Left ventricle myocardium inferior (tissue), 1 donor: ENCODE results near the gene COL11A2. TPM values are rescaled to one million over a fixed set of nuclear protein-coding genes. Genes with fewer than 3 reads are reported as not detected.

Experiments
- DNase-seq: peaks from one replicate; pipeline ENCODE4 v3.0.0-alpha.2; 2020
- H3K27ac ChIP-seq: fragments of 200-600 bp; replicated peaks from 2 replicates; pipeline ENCODE4 v1.8.0; 2021
- H3K27me3 ChIP-seq: fragments of 200-600 bp; 2 replicates; pipeline ENCODE4 v1.8.0; 2021; ENCODE audit warnings: low read depth
- H3K36me3 ChIP-seq: fragments of 200-600 bp; 2 replicates; pipeline ENCODE4 v1.8.0; 2021
- H3K4me1 ChIP-seq: fragments of 200-600 bp; 2 replicates; pipeline ENCODE4 v1.8.0; 2021
- H3K4me3 ChIP-seq: fragments of 200-600 bp; 2 replicates; pipeline ENCODE4 v1.8.0; 2021; ENCODE audit warnings: mild to moderate bottlenecking, moderate library complexity
- H3K9me3 ChIP-seq: fragments of 200-600 bp; replicated peaks from 2 replicates; pipeline ENCODE4 v1.8.0; 2021
- intact Hi-C: fragments of 100-400 bp; cut with micrococcal nuclease; formaldehyde crosslinking; loops from one replicate; pipeline ENCODE4 v1.11.0; 2022
- microRNA-seq: library from miRNA; unstranded; fragments of <30 nt; microRNA quantifications from one replicate; pipeline ENCODE4 v1.2.0, GENCODE V29; 2020
- total RNA-seq: library from RNA; stranded (reverse); fragmentation: NEBNext Ultra II Directional; extraction: Animal tissue kit (Norgen Biotek cat#: 25700); gene quantifications from one replicate; pipeline ENCODE4 v1.2.1, GENCODE V29; 2021
- TF ChIP-seq, protein P1 (sequence below): fragments of 200-600 bp; IDR thresholded peaks from 2 replicates; pipeline ENCODE4 v1.8.0; 2021; ENCODE audit warnings: antibody characterized with exemption, mild to moderate bottlenecking, borderline replicate concordance
- donor health status: DM: no; HTN: yes; CAD: no; lungs with severe emphysema.

The COL11A2 gene
- total RNA-seq, 1 donor from 2014 or later, result 1.3 TPM

DNA sequence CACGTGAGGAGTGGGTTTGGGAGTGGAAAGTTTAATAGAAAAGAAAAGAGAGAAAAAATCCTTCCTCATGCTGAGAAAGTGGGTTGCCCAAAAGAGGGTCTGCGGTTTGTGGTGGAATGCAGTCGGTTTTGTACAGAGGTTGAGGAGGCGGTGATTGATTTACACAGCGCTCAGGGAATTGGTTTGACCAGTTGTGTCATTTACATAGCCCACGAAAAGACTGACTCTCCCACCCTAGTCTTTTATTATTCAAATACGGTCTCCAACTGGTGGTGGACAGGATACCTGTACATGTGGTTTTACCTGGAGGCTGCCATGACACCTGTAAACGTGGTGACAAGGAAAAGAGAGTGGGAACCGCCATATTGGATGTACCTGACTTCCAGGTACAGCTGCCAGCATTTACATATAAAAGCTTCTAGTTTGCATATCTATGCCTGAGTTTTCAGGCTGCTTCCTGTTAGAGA is 74.4 kb downstream of the COL11A2 start:
- H3K27me3 ChIP-seq, result peaks cover 65% of the 10 kb centered on the region
- H3K27ac ChIP-seq, result no peak overlapping the region
- intact Hi-C loops, result no loop called here
- H3K9me3 ChIP-seq, result no peaks in the 10 kb centered on the region
- H3K36me3 ChIP-seq, result no peaks in the 10 kb centered on the region
- TF ChIP-seq, protein P1, sequence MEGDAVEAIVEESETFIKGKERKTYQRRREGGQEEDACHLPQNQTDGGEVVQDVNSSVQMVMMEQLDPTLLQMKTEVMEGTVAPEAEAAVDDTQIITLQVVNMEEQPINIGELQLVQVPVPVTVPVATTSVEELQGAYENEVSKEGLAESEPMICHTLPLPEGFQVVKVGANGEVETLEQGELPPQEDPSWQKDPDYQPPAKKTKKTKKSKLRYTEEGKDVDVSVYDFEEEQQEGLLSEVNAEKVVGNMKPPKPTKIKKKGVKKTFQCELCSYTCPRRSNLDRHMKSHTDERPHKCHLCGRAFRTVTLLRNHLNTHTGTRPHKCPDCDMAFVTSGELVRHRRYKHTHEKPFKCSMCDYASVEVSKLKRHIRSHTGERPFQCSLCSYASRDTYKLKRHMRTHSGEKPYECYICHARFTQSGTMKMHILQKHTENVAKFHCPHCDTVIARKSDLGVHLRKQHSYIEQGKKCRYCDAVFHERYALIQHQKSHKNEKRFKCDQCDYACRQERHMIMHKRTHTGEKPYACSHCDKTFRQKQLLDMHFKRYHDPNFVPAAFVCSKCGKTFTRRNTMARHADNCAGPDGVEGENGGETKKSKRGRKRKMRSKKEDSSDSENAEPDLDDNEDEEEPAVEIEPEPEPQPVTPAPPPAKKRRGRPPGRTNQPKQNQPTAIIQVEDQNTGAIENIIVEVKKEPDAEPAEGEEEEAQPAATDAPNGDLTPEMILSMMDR, result no peak
- peaks cover 7% of the 10 kb centered on the region for H3K4me1 ChIP-seq
- DNase-seq, result no peak
- no peak overlapping the region for H3K4me3 ChIP-seq

DNA sequence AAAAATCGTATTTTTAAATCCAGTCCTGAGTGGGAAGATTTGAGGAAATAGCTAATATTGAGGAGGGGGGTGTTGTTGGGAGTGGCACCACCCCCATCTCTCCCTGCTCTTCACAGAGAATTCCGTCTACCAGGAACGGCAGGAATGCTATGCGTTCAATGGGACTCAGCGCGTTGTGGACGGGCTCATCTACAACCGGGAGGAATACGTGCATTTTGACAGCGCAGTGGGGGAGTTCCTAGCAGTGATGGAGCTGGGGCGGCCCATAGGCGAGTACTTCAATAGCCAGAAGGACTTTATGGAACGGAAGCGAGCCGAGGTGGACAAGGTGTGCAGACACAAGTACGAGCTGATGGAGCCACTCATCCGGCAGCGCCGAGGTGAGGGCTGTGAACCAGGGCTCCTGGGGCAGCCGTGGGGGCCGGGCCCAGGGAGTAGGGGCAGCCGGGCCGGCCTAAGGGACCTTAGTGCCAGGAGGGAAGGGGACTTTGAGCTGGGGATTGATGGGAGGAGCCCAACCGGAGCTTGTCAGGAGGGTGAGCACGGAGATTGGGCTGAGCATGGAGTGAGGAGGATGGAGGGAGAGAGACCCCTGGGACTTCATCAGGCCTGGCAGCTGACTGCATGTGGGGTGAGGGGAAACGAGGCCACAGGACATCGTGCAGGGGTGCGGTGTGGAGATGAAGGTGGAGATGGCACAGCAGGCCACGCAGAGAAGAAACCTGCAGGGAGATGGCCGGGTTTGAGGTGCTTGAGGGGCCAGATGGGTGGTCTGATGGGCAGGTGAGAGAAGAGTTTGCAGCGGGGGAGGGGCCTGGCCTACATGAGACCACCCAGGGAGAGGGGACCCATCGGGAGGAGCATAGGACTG is 75.2 kb downstream of the COL11A2 start:
- intact Hi-C loops, result no loop called here
- no peak overlapping the region for H3K27ac ChIP-seq
- TF ChIP-seq, protein P1, result no peak
- no peaks in the 10 kb centered on the region for H3K36me3 ChIP-seq
- H3K4me3 ChIP-seq, result no peak overlapping the region
- no peak for DNase-seq
- peaks cover 72% of the 10 kb centered on the region for H3K27me3 ChIP-seq
- H3K9me3 ChIP-seq, result no peaks in the 10 kb centered on the region
- H3K4me1 ChIP-seq, result peaks cover 7% of the 10 kb centered on the region

DNA sequence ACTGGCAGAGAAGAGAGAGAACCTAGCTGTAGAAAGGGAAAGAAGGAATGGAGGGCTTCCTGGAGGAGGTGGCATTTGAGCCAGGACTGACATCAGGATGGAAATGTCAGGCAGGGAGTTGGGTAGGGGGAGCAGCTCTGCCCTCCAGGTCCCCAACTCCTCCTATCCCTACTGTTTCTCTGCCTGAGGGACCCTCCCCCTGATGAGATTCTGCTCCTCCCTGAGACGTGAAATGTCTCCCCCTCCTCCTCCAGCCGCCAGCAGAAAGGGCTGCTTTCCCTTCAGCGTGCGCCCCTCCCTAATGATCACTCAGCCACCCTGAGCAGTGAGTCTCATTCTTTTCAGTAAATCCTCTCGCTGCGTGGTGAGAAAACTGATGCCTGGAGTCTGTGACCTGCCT is 75.8 kb downstream of the COL11A2 start:
- TF ChIP-seq, protein P1, result no peak
- intact Hi-C loops, result no loop called here
- Histone ChIP-seq H3K36me3 (no peaks in the 10 kb centered on the region), H3K4me3 (no peak overlapping the region), H3K27me3 (peaks cover 72% of the 10 kb centered on the region), H3K27ac (no peak overlapping the region), H3K9me3 (no peaks in the 10 kb centered on the region), H3K4me1 (peaks cover 7% of the 10 kb centered on the region)
- no peak for DNase-seq

DNA sequence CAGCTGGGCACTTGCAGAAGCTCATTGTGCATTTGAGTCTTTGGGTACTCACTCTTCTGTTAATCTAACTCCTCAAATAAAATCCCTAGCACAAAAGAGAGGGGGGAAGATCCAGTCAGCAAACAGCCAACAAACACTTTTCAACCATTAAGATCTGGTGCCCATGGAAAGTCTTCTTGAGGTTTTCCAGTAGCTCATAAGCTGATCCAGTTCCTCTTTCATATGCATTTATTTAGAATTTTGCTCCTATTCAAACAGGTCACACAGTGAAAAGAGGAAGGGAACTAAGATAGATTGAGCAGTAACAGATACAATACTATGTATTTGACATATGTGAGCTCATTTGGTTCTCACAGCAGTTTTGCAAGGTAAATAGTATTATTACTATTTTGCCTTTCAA is 77.9 kb downstream of the COL11A2 start:
- no peak overlapping the region for H3K4me3 ChIP-seq
- no peaks in the 10 kb centered on the region for H3K9me3 ChIP-seq
- DNase-seq, result no peak
- peaks cover 75% of the 10 kb centered on the region for H3K27me3 ChIP-seq
- TF ChIP-seq, protein P1, result no peak
- no peaks in the 10 kb centered on the region for H3K36me3 ChIP-seq
- intact Hi-C loops, result no loop called here
- peaks cover 7% of the 10 kb centered on the region for H3K4me1 ChIP-seq
- no peak overlapping the region for H3K27ac ChIP-seq

DNA sequence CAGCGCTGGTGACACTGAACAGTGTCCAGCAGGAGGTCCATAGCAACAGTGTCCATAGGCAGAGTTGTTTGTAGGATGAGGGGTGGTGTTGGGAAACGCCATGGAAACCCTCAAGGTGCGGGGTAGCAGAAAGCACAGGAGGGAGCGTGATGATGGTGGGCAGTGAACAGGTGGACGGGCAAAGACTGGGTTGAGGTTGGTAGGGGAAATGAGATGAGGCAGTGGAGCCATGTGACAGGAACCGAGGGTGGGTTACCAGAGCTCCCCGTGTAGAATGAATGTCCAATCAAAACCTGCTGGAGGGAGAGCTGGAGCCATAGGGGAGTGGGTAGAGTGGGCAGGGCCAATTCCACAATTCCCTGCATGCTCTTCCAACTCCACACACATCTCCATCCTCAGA is 78.5 kb downstream of the COL11A2 start:
- Histone ChIP-seq H3K9me3 (no peaks in the 10 kb centered on the region), H3K36me3 (no peaks in the 10 kb centered on the region), H3K27me3 (peaks cover 82% of the 10 kb centered on the region), H3K4me1 (peaks cover 7% of the 10 kb centered on the region), H3K27ac (no peak overlapping the region), H3K4me3 (no peak overlapping the region)
- intact Hi-C loops, result no loop called here
- TF ChIP-seq, protein P1, result no peak
- no peak for DNase-seq

Small RNA genes lying within 50 kb of the gene (microRNA-seq; reads per million reads assigned to microRNA genes)
- 1.9 reads per million for gene MIR219A1

Other genes with a start within 250 kb of the COL11A2 start
- 15.8 TPM for gene HLA-DMA, start 239.4 kb downstream of the COL11A2 start, total RNA-seq
- gene BRD2, start 223.9 kb downstream of the COL11A2 start, total RNA-seq, result 63.4 TPM
- 1.8 TPM for gene HLA-DOA, start 182.9 kb downstream of the COL11A2 start, total RNA-seq
- 28.8 TPM for gene HLA-DPA1, start 118.8 kb downstream of the COL11A2 start, total RNA-seq
- 34.1 TPM for gene HLA-DPB1, start 116.5 kb downstream of the COL11A2 start, total RNA-seq
- 40.3 TPM for gene RXRB, start 8.2 kb upstream of the COL11A2 start, total RNA-seq
- gene SLC39A7, start 8.4 kb upstream of the COL11A2 start, total RNA-seq, result 50.5 TPM
- gene HSD17B8, start 12.2 kb upstream of the COL11A2 start, total RNA-seq, result 18.2 TPM
- 28.4 TPM for gene RING1, start 16.0 kb upstream of the COL11A2 start, total RNA-seq
- 35.1 TPM for gene VPS52, start 79.4 kb upstream of the COL11A2 start, total RNA-seq
- gene RPS18, start 79.6 kb upstream of the COL11A2 start, total RNA-seq, result 950 TPM
- 7.5 TPM for gene B3GALT4, start 84.7 kb upstream of the COL11A2 start, total RNA-seq
- gene WDR46, start 96.8 kb upstream of the COL11A2 start, total RNA-seq, result 13.3 TPM
- 47.8 TPM for gene PFDN6, start 97.1 kb upstream of the COL11A2 start, total RNA-seq
- 59.4 TPM for gene RGL2, start 106.5 kb upstream of the COL11A2 start, total RNA-seq
- gene TAPBP, start 121.6 kb upstream of the COL11A2 start, total RNA-seq, result 92.3 TPM
- 13.3 TPM for gene ZBTB22, start 125.3 kb upstream of the COL11A2 start, total RNA-seq
- 17.7 TPM for gene DAXX, start 130.5 kb upstream of the COL11A2 start, total RNA-seq
- 0.49 TPM for gene KIFC1, start 199.4 kb upstream of the COL11A2 start, total RNA-seq
- gene PHF1, start 218.5 kb upstream of the COL11A2 start, total RNA-seq, result 52.2 TPM
- gene CUTA, start 225.6 kb upstream of the COL11A2 start, total RNA-seq, result 107 TPM
- gene SYNGAP1, start 227.6 kb upstream of the COL11A2 start, total RNA-seq, result 6.5 TPM